ENCODE data around the gene ZMYM4.

ZMYM4 gene

DNA sequence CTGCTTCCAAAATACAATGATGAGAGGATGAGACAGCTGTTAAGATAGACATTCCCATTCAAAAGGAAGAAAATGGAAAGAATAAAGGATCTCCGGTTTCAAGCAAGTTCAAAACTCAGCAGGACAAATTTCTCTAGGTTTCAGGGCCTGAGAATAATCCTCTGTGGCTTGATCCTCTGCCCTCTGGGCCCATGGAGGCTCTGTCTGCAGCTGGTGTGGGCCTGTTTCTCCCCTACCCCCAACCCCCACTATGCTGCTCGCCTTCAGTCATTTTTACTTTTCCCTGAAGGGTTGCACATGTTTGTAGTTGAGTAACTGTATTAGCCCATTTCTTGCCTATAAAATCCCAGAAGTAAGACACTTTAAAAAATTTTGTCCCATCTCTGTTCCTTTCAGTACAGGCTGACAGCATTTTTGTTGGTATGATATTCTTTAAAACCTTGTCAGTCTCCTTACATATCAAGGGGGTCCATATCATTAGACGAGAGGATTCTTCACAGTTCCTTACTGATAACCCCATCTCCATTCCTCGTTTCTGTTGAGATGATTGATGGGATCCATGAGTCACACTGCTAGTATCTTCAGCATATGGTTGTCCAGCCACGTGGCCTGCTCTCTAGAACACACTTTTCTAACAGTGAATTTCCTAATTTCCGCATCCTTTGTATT lies 10.5 kb downstream of the ZMYM4 start:
- peak; percentile 68 for DNase-seq

- DNase-seq: no peak
Observed at GRCh38 chr1:35279555-35279904, 11.0 kb downstream of the ZMYM4 start.

GRCh38 chr1:35280006-35280405 lies 11.5 kb downstream of the ZMYM4 start:
- no peak for DNase-seq

GRCh38 chr1:35281565-35281964 lies 13.1 kb downstream of the ZMYM4 start:
- DNase-seq: no peak

GRCh38 chr1:35282172-35282571 lies 13.7 kb downstream of the ZMYM4 start:
- DNase-seq: no peak

GRCh38 chr1:35284852-35285251 lies 16.3 kb downstream of the ZMYM4 start:
- no peak for DNase-seq

DNA sequence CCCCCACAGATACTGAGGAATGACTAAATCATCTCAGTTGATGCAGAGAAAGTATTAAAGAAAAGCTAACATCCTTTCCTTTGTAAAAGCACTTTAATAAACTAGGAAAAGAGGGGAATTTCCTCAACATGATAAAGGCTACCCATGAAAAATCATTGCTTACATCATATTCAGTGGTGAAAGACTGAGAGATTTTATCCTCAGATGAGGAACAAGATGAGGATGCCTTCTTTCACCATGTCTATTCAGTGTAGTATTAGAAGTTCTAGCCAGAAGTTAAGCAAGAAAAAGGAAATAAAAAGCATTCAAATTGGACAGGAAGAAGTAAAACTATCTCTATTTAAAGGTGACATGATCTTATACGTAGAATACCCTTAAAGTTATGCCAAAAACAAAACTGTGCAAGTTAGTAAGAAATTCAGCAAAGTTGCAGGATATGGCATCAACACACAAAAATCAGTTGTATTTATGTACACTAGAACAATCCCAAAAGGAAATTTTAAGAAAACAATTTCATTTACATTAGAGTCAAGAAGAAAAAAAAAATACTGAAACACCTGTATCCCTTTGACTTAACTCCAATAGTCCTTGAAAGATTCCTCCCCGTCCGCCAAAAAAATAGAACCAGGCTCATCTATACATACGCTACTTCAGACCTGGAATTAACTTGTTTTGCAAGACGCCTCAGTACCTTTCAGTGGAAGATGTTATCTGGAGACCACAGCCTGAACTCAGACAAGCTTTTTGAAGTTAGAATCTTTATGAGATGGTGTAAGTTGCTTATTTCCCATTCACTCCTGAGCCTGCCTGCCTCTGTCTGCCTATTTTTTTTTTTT lies 17.5 kb downstream of the ZMYM4 start:
- DNase-seq: peak; percentile 43

GRCh38 chr1:35287807-35288640 lies 19.5 kb downstream of the ZMYM4 start:
- DNase-seq: no peak

DNA sequence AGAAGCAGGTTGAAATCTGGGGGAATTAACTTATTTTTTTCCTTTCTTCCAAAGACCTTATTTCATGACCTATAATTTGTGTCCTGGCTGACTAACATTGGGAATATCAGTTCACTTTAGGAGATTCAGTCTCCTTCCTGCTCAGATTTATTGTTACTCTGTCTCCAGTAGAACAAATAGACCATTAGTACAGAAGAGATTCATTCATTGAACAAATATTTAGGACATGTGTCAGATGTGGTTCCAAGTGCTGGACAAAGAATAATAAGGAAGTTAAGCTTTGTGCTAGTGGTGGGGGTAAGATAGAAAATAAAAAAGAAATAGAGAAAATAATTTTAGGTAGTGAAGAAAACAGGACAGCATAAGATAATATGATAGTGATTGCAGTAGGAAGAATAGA lies 20.3 kb downstream of the ZMYM4 start:
- DNase-seq: no peak

GRCh38 chr1:35290452-35290851 lies 21.9 kb downstream of the ZMYM4 start:
- no peak for DNase-seq

DNA sequence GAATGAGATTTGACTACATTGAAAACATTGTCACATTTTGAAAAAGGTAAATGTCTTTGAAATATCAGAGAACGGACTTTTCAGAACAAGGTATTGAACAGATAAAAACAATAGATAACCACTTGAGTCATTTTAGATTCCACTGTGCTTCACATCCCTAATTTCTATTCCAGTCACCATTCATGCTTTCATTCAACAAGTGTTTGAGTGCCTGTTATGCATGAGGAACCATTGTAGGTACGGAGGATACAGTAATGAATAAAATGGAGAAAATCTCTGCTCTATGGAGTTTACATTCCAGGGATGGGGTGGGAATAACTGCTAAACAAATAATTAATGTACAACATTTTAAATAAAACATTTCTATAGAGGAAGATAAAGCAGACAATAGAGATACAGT lies 26.3 kb downstream of the ZMYM4 start:
- DNase-seq: no peak

GRCh38 chr1:35297886-35298285 lies 29.4 kb downstream of the ZMYM4 start:
- no peak for DNase-seq

DNA sequence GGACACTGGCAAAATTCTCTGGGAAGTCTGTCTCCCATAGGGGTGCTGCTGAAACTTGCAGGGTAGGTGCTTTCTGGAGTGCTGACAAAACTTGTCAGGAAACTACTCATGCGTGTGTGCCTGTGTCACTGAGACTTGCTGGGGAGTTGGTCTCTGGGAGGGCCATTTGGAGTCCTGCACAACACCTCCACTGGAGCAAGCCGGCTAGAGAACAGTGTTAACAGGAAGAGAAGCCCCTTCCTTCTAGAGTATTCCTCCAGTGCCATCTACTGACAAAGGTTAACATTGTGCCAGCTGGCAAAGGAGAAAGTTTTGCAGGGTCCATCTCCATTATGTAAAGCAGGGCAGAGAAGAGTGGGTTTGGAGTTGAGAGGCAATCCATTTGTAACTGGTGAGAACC lies 30.0 kb downstream of the ZMYM4 start:
- DNase-seq: peak; percentile 35

- DNase-seq: no peak
Observed at GRCh38 chr1:35300376-35300775, 31.9 kb downstream of the ZMYM4 start.

DNA sequence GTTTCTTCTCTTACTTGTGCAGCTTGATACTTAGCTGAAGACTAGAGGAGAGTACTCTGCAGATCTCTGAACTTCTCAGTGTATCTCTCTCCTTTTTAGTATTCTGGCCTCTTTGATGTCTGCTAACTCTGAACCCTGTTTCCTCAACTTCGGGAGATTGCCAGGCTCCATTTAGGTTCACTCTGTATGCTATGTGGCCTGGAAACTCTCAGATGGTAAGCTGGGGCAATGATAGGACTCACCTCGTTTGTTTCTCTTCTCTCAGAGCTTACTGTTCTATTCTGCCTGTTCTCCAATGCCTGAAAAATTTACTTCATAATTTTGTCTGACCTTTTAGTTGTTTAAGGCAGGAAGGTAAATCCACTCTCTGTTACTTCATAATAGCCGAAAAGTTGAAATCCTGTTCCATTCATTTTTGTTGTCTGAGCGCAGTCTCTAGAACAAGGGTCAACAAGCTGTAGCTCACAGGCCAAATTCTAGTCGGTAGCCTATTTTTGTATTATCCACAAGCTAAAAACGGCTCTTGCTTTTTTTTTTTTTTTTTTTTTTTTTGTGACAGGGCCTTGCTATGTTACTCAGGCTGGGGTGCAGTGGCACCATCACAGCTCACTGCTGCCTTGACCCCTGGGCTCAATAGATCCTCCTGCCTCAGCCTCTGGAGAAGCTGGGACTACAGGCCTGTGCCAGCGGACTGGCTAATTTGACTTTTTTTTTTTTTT lies 33.3 kb downstream of the ZMYM4 start:
- DNase-seq: no peak

DNA sequence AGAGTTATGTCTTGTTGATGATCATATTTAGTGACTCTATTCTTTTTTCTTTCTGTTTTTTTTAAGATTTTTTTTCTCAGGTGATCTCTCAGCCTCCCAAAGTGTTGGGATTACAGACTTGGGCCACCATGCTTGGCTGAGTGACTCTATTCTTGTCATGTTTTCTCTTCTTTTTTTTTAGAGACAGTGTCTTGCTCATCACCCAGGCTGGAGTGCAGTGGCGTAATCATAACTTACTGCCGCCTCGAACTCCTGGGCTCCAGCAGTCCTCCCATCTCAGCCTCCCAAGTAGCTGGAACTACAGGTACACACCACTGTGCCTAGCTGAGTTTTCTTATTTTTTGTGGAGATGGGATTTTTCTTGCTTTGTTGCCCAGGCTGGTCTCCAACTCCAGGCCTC lies 36.9 kb downstream of the ZMYM4 start:
- DNase-seq: peak; percentile 34

DNA sequence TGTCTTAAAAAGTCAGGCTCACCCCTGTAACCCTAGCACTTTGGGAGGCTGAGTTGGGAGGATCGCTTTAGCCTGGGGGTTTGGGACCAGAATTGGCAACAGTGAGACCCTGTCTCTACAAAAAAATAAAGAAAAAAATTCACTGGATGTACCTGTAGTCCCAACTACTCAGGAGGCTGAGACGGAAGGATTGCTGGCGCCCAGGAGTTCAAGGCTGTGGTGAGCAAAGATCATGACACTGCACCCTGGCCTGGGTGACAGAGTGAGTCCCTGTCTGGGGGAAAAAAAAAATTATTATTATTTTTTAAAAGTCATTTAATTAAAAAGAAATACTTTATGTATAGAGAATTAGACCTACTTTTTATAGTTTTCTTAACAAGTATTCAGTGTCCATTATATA lies 47.1 kb downstream of the ZMYM4 start:
- no peak for DNase-seq

- DNase-seq: peak; percentile 16
Observed at GRCh38 chr1:35316264-35316663, 47.8 kb downstream of the ZMYM4 start.

DNA sequence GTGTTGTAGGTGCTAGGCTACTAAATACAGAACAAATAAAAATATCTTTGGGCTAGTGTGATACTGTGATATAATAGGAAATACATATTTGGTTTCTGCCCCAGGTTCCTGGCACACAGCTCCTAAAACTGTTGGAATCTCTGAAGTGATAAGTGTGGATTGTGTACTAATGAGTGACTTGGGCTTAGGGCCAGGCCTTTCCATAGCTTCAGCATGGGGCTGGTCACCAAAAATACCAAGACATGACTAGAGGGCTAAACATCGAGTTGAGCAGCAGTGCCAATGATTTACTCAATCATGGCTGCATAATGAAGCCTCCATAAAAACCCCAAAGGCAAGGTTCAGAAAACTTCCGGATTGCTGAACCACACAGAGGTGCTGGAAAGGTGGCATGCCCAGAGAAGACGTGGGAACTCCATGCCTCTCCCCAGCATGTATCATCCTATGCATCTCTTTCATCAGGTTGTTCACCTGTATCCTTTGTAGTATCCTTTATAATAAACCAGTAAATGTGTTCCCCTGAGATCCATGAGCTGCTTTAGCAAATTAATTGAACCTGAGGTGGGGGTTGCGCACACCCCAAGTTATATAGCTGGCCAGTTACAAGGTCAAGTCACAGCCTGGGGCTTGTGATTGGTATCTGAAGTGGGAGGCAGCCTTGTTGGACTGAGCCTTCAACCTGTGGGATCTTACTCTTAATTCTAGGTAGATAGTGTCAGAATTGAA lies 51.6 kb downstream of the ZMYM4 start:
- no peak for DNase-seq

GRCh38 chr1:35320937-35321336 lies 52.4 kb downstream of the ZMYM4 start:
- DNase-seq: no peak

- DNase-seq: no peak
Observed at GRCh38 chr1:35324486-35324885, 56.0 kb downstream of the ZMYM4 start.

- no peak for DNase-seq
Observed at GRCh38 chr1:35326246-35326866, 57.8 kb downstream of the ZMYM4 start.

Data from MV-4-11 (cell line).